GM12878 (cell line): ENCODE measurements around the gene ATXN1. TPM values are rescaled to one million over a fixed set of nuclear protein-coding genes. Genes with fewer than 3 reads are reported as not detected.

Experiments
- ATAC-seq: fragments of 200-7000 bp; cut with Tn5 transposase; 3 replicates; pipeline ENCODE4 v1.9.1; 2020; ENCODE audit warnings: mild to moderate bottlenecking, moderate library complexity
- BruUV-seq: library from RNA; stranded (reverse); fragments of 400-500 nt; replicated peaks from 2 replicates; lab custom pipeline; 2021; lab: Mats Ljungman, UMichigan
- CTCF ChIA-PET: fragments of 300-600 bp; sonication (Branson Sonifier 250); formaldehyde crosslinking; extraction: SDS; loops from one replicate; lab custom pipeline; 2021; ENCODE audit warnings: inconsistent platforms; lab: Yijun Ruan, JAX
- POLR2A ChIA-PET: fragments of 350-600 bp; formaldehyde crosslinking; extraction: SDS; loops from one replicate; lab custom pipeline; 2021; ENCODE audit warnings: inconsistent platforms; lab: Charles Lee
- RAD21 ChIA-PET: fragments of 300-600 bp; sonication (Branson Sonifier 250); formaldehyde crosslinking; loops from one replicate; lab custom pipeline; 2023; ENCODE audit warnings: antibody characterized with exemption; ENCODE audit not compliant: unreplicated experiment; lab: Charles Lee
- SMC1A ChIA-PET: fragments of 300-600 bp; sonication (Branson Sonifier 250); formaldehyde crosslinking; loops from one replicate; lab custom pipeline; 2023; ENCODE audit not compliant: unreplicated experiment, uncharacterized antibody; lab: Charles Lee
- DNase-seq: peaks from one replicate; pipeline ENCODE4 v3.0.0-alpha.2; 2011; ENCODE audit warnings: low read depth, low spot score
- FAIRE-seq: peaks from 3 replicates; lab custom pipeline; 2011; peaks lifted over from hg19 to GRCh38; lab: Jason Lieb, UNC
- H2AFZ ChIP-seq: 2 replicates; pipeline ENCODE4 v1.6.0; 2011; ENCODE audit warnings: low read depth, low read length, control low read depth; ENCODE audit not compliant: control insufficient read depth
- H3K27ac ChIP-seq: 2 replicates; pipeline ENCODE4 v1.5.1; 2011; ENCODE audit warnings: control low read depth; ENCODE audit not compliant: control insufficient read depth, insufficient read depth
- H3K27me3 ChIP-seq, 2 experiments: replicated peaks in 1 of 2; 2 replicates each; pipeline versions ENCODE4 v1.6.0 to v1.6.1; 2011; ENCODE audit warnings: low read length in 1 of 2; ENCODE audit not compliant: control insufficient read depth in 2 of 2, insufficient read depth in 2 of 2
- H3K36me3 ChIP-seq, 2 experiments: 2 replicates each; pipeline ENCODE4 v1.5.1; 2011; ENCODE audit warnings: low read length in 1 of 2; ENCODE audit not compliant: control insufficient read depth in 2 of 2, insufficient read depth in 2 of 2
- H3K4me1 ChIP-seq: 2 replicates; pipeline ENCODE4 v1.6.1; 2011; ENCODE audit warnings: mild to moderate bottlenecking, low read length, moderate library complexity, mixed read lengths; ENCODE audit not compliant: control insufficient read depth, insufficient read depth
- H3K4me2 ChIP-seq: 2 replicates; pipeline ENCODE4 v1.6.0; 2011; ENCODE audit warnings: control low read depth; ENCODE audit not compliant: control insufficient read depth, insufficient read depth
- H3K4me3 ChIP-seq: fragments of 200-600 bp; sonication (generic); 2 replicates; pipeline ENCODE4 v1.5.1; 2016
- H3K79me2 ChIP-seq: 2 replicates; pipeline ENCODE4 v1.6.0; 2011; ENCODE audit warnings: low read length; ENCODE audit not compliant: control insufficient read depth, insufficient read depth
- H3K9ac ChIP-seq: 2 replicates; pipeline ENCODE4 v1.8.0; 2011; ENCODE audit warnings: low read length, control low read depth, mixed read lengths; ENCODE audit not compliant: control insufficient read depth, insufficient read depth
- H3K9me3 ChIP-seq: replicated peaks from 3 replicates; pipeline ENCODE4 v1.5.1; 2011; ENCODE audit warnings: mild to moderate bottlenecking, low read length; ENCODE audit not compliant: control insufficient read depth, insufficient read depth
- H4K20me1 ChIP-seq: 2 replicates; pipeline ENCODE4 v1.6.0; 2011; ENCODE audit not compliant: control insufficient read depth, insufficient read depth
- ASH2L ChIP-seq: fragments of 300-600, 200-600 bp; sonication (generic); IDR thresholded peaks from 2 replicates; pipeline ENCODE4 v1.6.1; 2017; ENCODE audit warnings: low read depth, mild to moderate bottlenecking, borderline replicate concordance
- BHLHE40 ChIP-seq, 2 experiments: fragments of 450-650 bp in 1 of 2; IDR thresholded peaks; 2 replicates each; pipeline ENCODE4 v1.6.1; 2011 to 2017; ENCODE audit warnings: low read depth in 2 of 2, borderline replicate concordance in 1 of 2, improper control_type of control experiment in 1 of 2, low read length in 1 of 2, mild to moderate bottlenecking in 1 of 2
- HDAC6 ChIP-seq: fragments of 200-600 bp; sonication (generic); IDR thresholded peaks from one replicate; pipeline ENCODE4 v1.8.0; 2017; ENCODE audit warnings: antibody characterized with exemption; ENCODE audit not compliant: unreplicated experiment
- KAT2A ChIP-seq: conservative IDR thresholded peaks from 2 replicates; pipeline ENCODE4 v1.6.1; 2011; ENCODE audit warnings: low read depth, low read length; ENCODE audit not compliant: control insufficient read depth
- MXI1 ChIP-seq: fragments of 150-350 bp; IDR thresholded peaks from 2 replicates; pipeline ENCODE4 v1.6.1; 2011; ENCODE audit warnings: low read depth, mild to moderate bottlenecking, inconsistent platforms, low read length, improper control_type of control experiment
- NFYA ChIP-seq: IDR thresholded peaks from 2 replicates; pipeline ENCODE4 v1.6.1; 2011; ENCODE audit warnings: low read depth, mild to moderate bottlenecking, low read length, improper control_type of control experiment, borderline replicate concordance
- POLR2AphosphoS2 ChIP-seq: IDR thresholded peaks from 2 replicates; pipeline ENCODE4 v1.6.1; 2011; ENCODE audit warnings: low read depth, mild to moderate bottlenecking, low read length, improper control_type of control experiment, moderate library complexity
- STAT1 ChIP-seq: fragments of 450-650 bp; conservative IDR thresholded peaks from 2 replicates; pipeline ENCODE4 v1.6.1; 2014; ENCODE audit warnings: antibody characterized with exemption, mild to moderate bottlenecking
- SUZ12 ChIP-seq: fragments of 200-600 bp; sonication (generic); IDR thresholded peaks from one replicate; pipeline ENCODE4 v1.6.1; 2018; ENCODE audit warnings: antibody characterized with exemption, mild to moderate bottlenecking; ENCODE audit not compliant: unreplicated experiment
- ZNF24 ChIP-seq: fragments of 450-650 bp; IDR thresholded peaks from 2 replicates; pipeline ENCODE4 v1.6.1; 2017; ENCODE audit warnings: antibody characterized with exemption, mild to moderate bottlenecking
- WGBS: methylation state at CpG from one replicate; pipeline ENCODE4 v1.1.6; 2016; ENCODE audit warnings: low lambda C conversion rate; ENCODE audit not compliant: insufficient replicate concordance, insufficient coverage; ENCODE audit errors: missing lambda C conversion rate; 5-methylcytosine and 5-hydroxymethylcytosine counted together
- in situ Hi-C: fragments of 300-500 bp; cut with MboI; formaldehyde crosslinking; loops from 9 replicates; pipeline ENCODE4 v1.14.3; 2018; ENCODE audit warnings: mixed read lengths
- intact Hi-C: fragments of 100-400 bp; cut with micrococcal nuclease; formaldehyde crosslinking; loops from one replicate; pipeline ENCODE4 v1.14.2; 2022; ENCODE audit not compliant: unreplicated experiment
- polyA plus RNA-seq, 11 experiments: library from polyadenylated mRNA; depleted of rRNA in 4 of 11; unstranded in 6 of 11; stranded (reverse) in 5 of 11; fragments of >200 nt; fragmentation: Nextera tagmentation in 4 of 11; fragmentation: Illumina TruSeq in 1 of 11; extraction: Ambion mirVana in 4 of 11; extraction: Trizol in 1 of 11; gene quantifications; 1 replicate in 1 of 11; 2 replicates in 10 of 11; pipeline versions ENCODE4 v1.2.1 to v1.2.3, GENCODE V29; 2011 to 2016; ENCODE audit warnings: inconsistent platforms in 2 of 11, missing spikeins in 2 of 11, low read depth in 1 of 11
- total RNA-seq, 4 experiments: library from RNA; depleted of rRNA in 3 of 4; stranded (reverse); fragments of >200 nt in 3 of 4; fragmentation: Illumina TruSeq in 1 of 4; extraction: Trizol in 1 of 4; gene quantifications; 2 replicates each; pipeline versions ENCODE4 v1.2.1 to v1.2.3, GENCODE V29; 2013 to 2021

ATXN1 gene
- total and polyA plus RNA-seq, 10 of the 15 experiments (the other 5 are each of a cell fraction or from before 2014, with no cell fraction given): 12.2 to 51.2 (median 20.5) TPM

- Histone ChIP-seq H3K79me2 (no peaks in the 10 kb centered on the region), H3K4me1 (no peaks in the 10 kb centered on the region), H3K4me3 (no peak overlapping the region), H4K20me1 (no peaks in the 10 kb centered on the region), H3K36me3 (no peaks in the 10 kb centered on the region), H3K4me2 (no peak overlapping the region), H3K9me3 (no peaks in the 10 kb centered on the region), H2AFZ (no peak overlapping the region), H3K27ac (no peak overlapping the region), H3K27me3 (no peaks in the 10 kb centered on the region), H3K9ac (no peak overlapping the region)
- TF ChIP-seq POLR2AphosphoS2: no peak
- no peak for TF ChIP-seq ASH2L
- TF ChIP-seq SUZ12: no peak
- no peak for TF ChIP-seq STAT1
- TF ChIP-seq MXI1: no peak
- no peak for TF ChIP-seq BHLHE40 (IDR thresholded peaks at IDR 0.05; ENCODE audit: borderline replicate concordance in 1 of 2, low read depth in 2 of 2, low read length in 1 of 2)
- no peak for TF ChIP-seq NFYA
- no peak for TF ChIP-seq ZNF24
- no peak for TF ChIP-seq KAT2A
- TF ChIP-seq HDAC6: no peak
- no TSS peak for BruUV-seq
- POLR2A ChIA-PET: no interaction called here
- RAD21 ChIA-PET: no interaction called here
- 97% methylated on average over 3 of the region's 3 CpGs for WGBS
- in situ Hi-C loops (no loop called here), intact Hi-C loops (no loop called here)
- DNase-seq (no peak), ATAC-seq (no peak), FAIRE-seq (no peak)
- SMC1A ChIA-PET: interaction anchor here (1.3 kb wide), 1 partner anchor 145 kb away, joined by 3 read pairs; no protein-coding TSS in a partner anchor
- CTCF ChIA-PET: interaction anchor here (1.2 kb wide), 1 partner anchor 11 kb away, joined by 3 read pairs; no protein-coding TSS in a partner anchor
Observed at GRCh38 chr6:16555550-16555949, 205.7 kb downstream of the ATXN1 start.
